ENCODE measurements around the gene RGS12. TPM values are rescaled to one million over a fixed set of nuclear protein-coding genes. Genes with fewer than 3 reads are reported as not detected.
A peak's percentile ranks its signal among the peaks of the same experiment; 100 is the strongest.

The RGS12 gene
- total RNA-seq, 1 donor from 2014 or later: 69.5 TPM

- Mint-ChIP-seq H3K4me1 (peaks cover 76% of the 10 kb centered on the region), H3K4me3 (peak overlapping the region; percentile 58), H3K27me3 (ENCODE audit: low read depth) (no peaks in the 10 kb centered on the region), H3K27ac (ENCODE audit: unreplicated experiment) (peak overlapping the region; percentile 65), H3K36me3 (ENCODE audit: low read depth) (peaks cover 9% of the 10 kb centered on the region), H3K9me3 (no peaks in the 10 kb centered on the region)
- no peak for DNase-seq (ENCODE audit: low read depth, low spot score)
- TF ChIP-seq CTCF (conservative IDR thresholded peaks at IDR 0.05): no peak
Observed at GRCh38 chr4:3303565-3303824, 10.7 kb downstream of the RGS12 start.

- no peaks in the 10 kb centered on the region for H3K9me3 Mint-ChIP-seq
- H3K36me3 Mint-ChIP-seq (ENCODE audit: low read depth): peaks cover 4% of the 10 kb centered on the region
- no peaks in the 10 kb centered on the region for H3K27me3 Mint-ChIP-seq (ENCODE audit: low read depth)
- peak overlapping the region; percentile 58 for H3K4me3 Mint-ChIP-seq
- peaks cover 73% of the 10 kb centered on the region for H3K4me1 Mint-ChIP-seq
- TF ChIP-seq CTCF (conservative IDR thresholded peaks at IDR 0.05): no peak
- no peak for DNase-seq (ENCODE audit: low read depth, low spot score)
- peak overlapping the region; percentile 39 for H3K27ac Mint-ChIP-seq (ENCODE audit: unreplicated experiment)
Observed at GRCh38 chr4:3303923-3304710, 11.3 kb downstream of the RGS12 start.

GRCh38 chr4:3304831-3305609, 12.2 kb downstream of the RGS12 start:
- H3K9me3 Mint-ChIP-seq: no peaks in the 10 kb centered on the region
- peak overlapping the region; percentile 94 for H3K27ac Mint-ChIP-seq (ENCODE audit: unreplicated experiment)
- no peak for TF ChIP-seq CTCF (conservative IDR thresholded peaks at IDR 0.05)
- H3K27me3 Mint-ChIP-seq (ENCODE audit: low read depth): no peaks in the 10 kb centered on the region
- no peak for DNase-seq (ENCODE audit: low read depth, low spot score)
- H3K4me1 Mint-ChIP-seq: peaks cover 64% of the 10 kb centered on the region
- no peak overlapping the region for H3K4me3 Mint-ChIP-seq
- peaks cover 2% of the 10 kb centered on the region for H3K36me3 Mint-ChIP-seq (ENCODE audit: low read depth)

GRCh38 chr4:3305610-3306371, 13.0 kb downstream of the RGS12 start:
- H3K27me3 Mint-ChIP-seq (ENCODE audit: low read depth): no peaks in the 10 kb centered on the region
- H3K27ac Mint-ChIP-seq (ENCODE audit: unreplicated experiment): peak overlapping the region; percentile 94
- H3K9me3 Mint-ChIP-seq: no peaks in the 10 kb centered on the region
- H3K4me1 Mint-ChIP-seq: peaks cover 63% of the 10 kb centered on the region
- peak overlapping the region; percentile 23 for H3K4me3 Mint-ChIP-seq
- H3K36me3 Mint-ChIP-seq (ENCODE audit: low read depth): peaks cover 2% of the 10 kb centered on the region
- no peak for DNase-seq (ENCODE audit: low read depth, low spot score)
- no peak for TF ChIP-seq CTCF (conservative IDR thresholded peaks at IDR 0.05)

GRCh38 chr4:3306450-3306849, 13.6 kb downstream of the RGS12 start:
- no peaks in the 10 kb centered on the region for H3K27me3 Mint-ChIP-seq (ENCODE audit: low read depth)
- H3K4me3 Mint-ChIP-seq: no peak overlapping the region
- peak overlapping the region; percentile 94 for H3K27ac Mint-ChIP-seq (ENCODE audit: unreplicated experiment)

More at GRCh38 chr4:3306450-3306849, 13.6 kb downstream of the RGS12 start:
- no peak for TF ChIP-seq CTCF (conservative IDR thresholded peaks at IDR 0.05)
- no peak for DNase-seq (ENCODE audit: low read depth, low spot score)
- H3K4me1 Mint-ChIP-seq: peaks cover 64% of the 10 kb centered on the region
- no peaks in the 10 kb centered on the region for H3K9me3 Mint-ChIP-seq
- peaks cover 2% of the 10 kb centered on the region for H3K36me3 Mint-ChIP-seq (ENCODE audit: low read depth)

Measured in neural crest cell (in vitro differentiated cells).